ENCODE data around the gene TMEM242.

The TMEM242 gene

GRCh38 chr6:157285422-157285779 lies 37.9 kb downstream of the TMEM242 start:
- Histone ChIP-seq H3K36me3 (ENCODE audit: control insufficient read depth, insufficient read depth, low read length) (no peaks in the 10 kb centered on the region), H3K27me3 (ENCODE audit: insufficient read depth, low read length, poor library complexity) (no peaks in the 10 kb centered on the region), H2AK5ac (ENCODE audit: low read length) (no peak overlapping the region), H3K18ac (ENCODE audit: low read length) (no peak overlapping the region), H3K9ac (ENCODE audit: low read length) (no peak overlapping the region), H3K4me2 (ENCODE audit: low read length) (no peak overlapping the region), H4K5ac (ENCODE audit: low read length) (no peak overlapping the region), H3K27ac (ENCODE audit: low read depth, low read length) (no peak overlapping the region), H4K8ac (ENCODE audit: low read depth, low read length) (no peak overlapping the region), H3K56ac (ENCODE audit: low read length) (no peak overlapping the region), H2BK120ac (ENCODE audit: low read depth, low read length) (no peak overlapping the region), H3K79me1 (ENCODE audit: low read length) (no peaks in the 10 kb centered on the region), H3K79me2 (ENCODE audit: control insufficient read depth, insufficient read depth, low read length) (no peaks in the 10 kb centered on the region), H3K4ac (ENCODE audit: low read depth, low read length) (no peak overlapping the region), H3K23ac (ENCODE audit: low read length) (no peak overlapping the region), H3K4me1 (ENCODE audit: control insufficient read depth, low read depth, low read length) (no peaks in the 10 kb centered on the region), H2BK15ac (replicated peaks; ENCODE audit: low read depth) (no peak overlapping the region), H2BK5ac (ENCODE audit: low read length) (no peak overlapping the region), H3K4me3 (ENCODE audit: low read length) (no peak overlapping the region)
- DNase-seq = no peak
- no CpG with 5 or more reads among the region's 5 CpGs for WGBS (ENCODE audit: extremely low coverage, insufficient coverage, low lambda C conversion rate)

GRCh38 chr6:157284738-157285421 lies 38.4 kb downstream of the TMEM242 start:
- Histone ChIP-seq H2BK15ac (replicated peaks; ENCODE audit: low read depth) (no peak overlapping the region), H3K4ac (ENCODE audit: low read depth, low read length) (no peak overlapping the region), H3K23ac (ENCODE audit: low read length) (no peak overlapping the region), H4K8ac (ENCODE audit: low read depth, low read length) (no peak overlapping the region), H3K18ac (ENCODE audit: low read length) (no peak overlapping the region), H3K56ac (ENCODE audit: low read length) (no peak overlapping the region), H3K4me1 (ENCODE audit: control insufficient read depth, low read depth, low read length) (no peaks in the 10 kb centered on the region), H2BK5ac (ENCODE audit: low read length) (no peak overlapping the region), H2AK5ac (ENCODE audit: low read length) (no peak overlapping the region), H3K4me2 (ENCODE audit: low read length) (no peak overlapping the region), H3K27ac (ENCODE audit: low read depth, low read length) (no peak overlapping the region), H3K9ac (ENCODE audit: low read length) (no peak overlapping the region), H3K79me1 (ENCODE audit: low read length) (no peaks in the 10 kb centered on the region), H2BK120ac (ENCODE audit: low read depth, low read length) (no peak overlapping the region), H3K79me2 (ENCODE audit: control insufficient read depth, insufficient read depth, low read length) (no peaks in the 10 kb centered on the region), H3K4me3 (ENCODE audit: low read length) (no peak overlapping the region), H3K27me3 (ENCODE audit: insufficient read depth, low read length, poor library complexity) (no peaks in the 10 kb centered on the region), H4K5ac (ENCODE audit: low read length) (no peak overlapping the region), H3K36me3 (ENCODE audit: control insufficient read depth, insufficient read depth, low read length) (no peaks in the 10 kb centered on the region)
- DNase-seq = no peak
- no CpG with 5 or more reads among the region's 14 CpGs for WGBS (ENCODE audit: extremely low coverage, insufficient coverage, low lambda C conversion rate)

- Histone ChIP-seq H3K27ac (ENCODE audit: low read depth, low read length) (no peak overlapping the region), H2BK15ac (replicated peaks; ENCODE audit: low read depth) (no peak overlapping the region), H4K8ac (ENCODE audit: low read depth, low read length) (no peak overlapping the region), H3K4ac (ENCODE audit: low read depth, low read length) (no peak overlapping the region), H3K27me3 (ENCODE audit: insufficient read depth, low read length, poor library complexity) (no peaks in the 10 kb centered on the region), H2BK120ac (ENCODE audit: low read depth, low read length) (no peak overlapping the region), H3K36me3 (ENCODE audit: control insufficient read depth, insufficient read depth, low read length) (no peaks in the 10 kb centered on the region), H3K4me2 (ENCODE audit: low read length) (no peak overlapping the region), H3K79me2 (ENCODE audit: control insufficient read depth, insufficient read depth, low read length) (no peaks in the 10 kb centered on the region), H3K9ac (ENCODE audit: low read length) (no peak overlapping the region), H2AK5ac (ENCODE audit: low read length) (no peak overlapping the region), H3K18ac (ENCODE audit: low read length) (no peak overlapping the region), H3K23ac (ENCODE audit: low read length) (no peak overlapping the region), H3K4me3 (ENCODE audit: low read length) (no peak overlapping the region), H3K56ac (ENCODE audit: low read length) (no peak overlapping the region), H3K79me1 (ENCODE audit: low read length) (no peaks in the 10 kb centered on the region), H2BK5ac (ENCODE audit: low read length) (no peak overlapping the region), H3K4me1 (ENCODE audit: control insufficient read depth, low read depth, low read length) (no peaks in the 10 kb centered on the region), H4K5ac (ENCODE audit: low read length) (no peak overlapping the region)
- DNase-seq = no peak
- no CpG with 5 or more reads among the region's 13 CpGs for WGBS (ENCODE audit: extremely low coverage, insufficient coverage, low lambda C conversion rate)
Observed at GRCh38 chr6:157283900-157284737, 39.2 kb downstream of the TMEM242 start.

DNA sequence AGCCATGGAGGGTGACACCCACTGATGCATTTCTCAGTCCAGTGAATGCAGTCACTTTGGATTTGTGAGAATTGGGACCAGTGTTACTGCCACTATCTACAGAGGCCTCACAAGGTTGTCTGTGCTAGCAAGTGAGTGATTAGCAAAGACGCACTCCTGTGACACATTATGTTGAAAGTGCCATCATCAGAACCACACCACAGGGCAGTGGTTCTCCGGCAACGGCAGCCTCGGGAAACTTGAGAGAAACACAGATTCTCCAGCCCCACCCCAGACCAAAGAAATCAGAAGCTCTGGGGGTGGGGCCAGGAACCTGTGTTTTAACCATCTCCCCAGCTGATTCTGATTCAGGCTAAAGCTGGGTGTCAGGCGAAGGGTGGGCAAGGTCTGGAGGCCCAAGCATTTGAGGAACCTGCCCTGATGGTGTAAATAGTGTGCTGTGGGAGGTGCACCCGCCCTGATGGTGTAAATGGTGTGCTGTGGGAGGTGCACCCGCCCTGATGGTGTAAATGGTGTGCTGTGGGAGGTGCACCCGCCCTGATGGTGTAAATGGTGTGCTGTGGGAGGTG lies 39.9 kb downstream of the TMEM242 start:
- Histone ChIP-seq H3K23ac (ENCODE audit: low read length) (no peak overlapping the region), H3K56ac (ENCODE audit: low read length) (no peak overlapping the region), H3K9ac (ENCODE audit: low read length) (no peak overlapping the region), H4K5ac (ENCODE audit: low read length) (no peak overlapping the region), H2BK15ac (replicated peaks; ENCODE audit: low read depth) (no peak overlapping the region), H3K18ac (ENCODE audit: low read length) (no peak overlapping the region), H3K4me3 (ENCODE audit: low read length) (no peak overlapping the region), H3K4me1 (ENCODE audit: control insufficient read depth, low read depth, low read length) (no peaks in the 10 kb centered on the region), H2BK5ac (ENCODE audit: low read length) (no peak overlapping the region), H3K79me1 (ENCODE audit: low read length) (no peaks in the 10 kb centered on the region), H4K8ac (ENCODE audit: low read depth, low read length) (no peak overlapping the region), H2AK5ac (ENCODE audit: low read length) (no peak overlapping the region), H3K27me3 (ENCODE audit: insufficient read depth, low read length, poor library complexity) (no peaks in the 10 kb centered on the region), H3K27ac (ENCODE audit: low read depth, low read length) (no peak overlapping the region), H2BK120ac (ENCODE audit: low read depth, low read length) (no peak overlapping the region), H3K4me2 (ENCODE audit: low read length) (no peak overlapping the region), H3K79me2 (ENCODE audit: control insufficient read depth, insufficient read depth, low read length) (no peaks in the 10 kb centered on the region), H3K36me3 (ENCODE audit: control insufficient read depth, insufficient read depth, low read length) (no peaks in the 10 kb centered on the region), H3K4ac (ENCODE audit: low read depth, low read length) (no peak overlapping the region)
- no CpG with 5 or more reads among the region's 8 CpGs for WGBS (ENCODE audit: extremely low coverage, insufficient coverage, low lambda C conversion rate)
- no peak for DNase-seq

DNA sequence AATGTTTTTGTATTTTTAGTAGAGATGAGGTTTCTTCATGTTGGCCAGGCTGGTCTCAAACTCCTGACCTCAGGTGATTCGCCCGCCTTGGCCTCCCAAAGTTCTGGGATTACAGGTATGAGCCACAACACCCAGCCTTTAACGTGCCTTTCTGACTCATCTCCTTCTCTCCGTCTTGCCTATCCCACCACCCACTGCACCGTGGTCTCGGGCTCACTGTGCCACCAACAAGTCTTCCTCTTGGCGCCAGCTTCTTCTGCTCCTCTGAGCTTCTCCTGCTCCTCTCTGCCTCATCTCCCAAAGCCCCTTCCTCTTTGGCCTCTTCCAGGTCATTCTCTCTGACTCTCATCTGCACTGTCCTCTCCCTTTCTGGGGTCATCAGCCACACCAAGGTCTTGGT lies 41.0 kb downstream of the TMEM242 start:
- Histone ChIP-seq H2BK120ac (ENCODE audit: low read depth, low read length) (no peak overlapping the region), H4K8ac (ENCODE audit: low read depth, low read length) (no peak overlapping the region), H3K79me2 (ENCODE audit: control insufficient read depth, insufficient read depth, low read length) (no peaks in the 10 kb centered on the region), H3K23ac (ENCODE audit: low read length) (no peak overlapping the region), H3K27ac (ENCODE audit: low read depth, low read length) (no peak overlapping the region), H2AK5ac (ENCODE audit: low read length) (no peak overlapping the region), H3K9ac (ENCODE audit: low read length) (no peak overlapping the region), H3K18ac (ENCODE audit: low read length) (no peak overlapping the region), H3K4me3 (ENCODE audit: low read length) (no peak overlapping the region), H3K4ac (ENCODE audit: low read depth, low read length) (no peak overlapping the region), H3K27me3 (ENCODE audit: insufficient read depth, low read length, poor library complexity) (no peaks in the 10 kb centered on the region), H2BK5ac (ENCODE audit: low read length) (no peak overlapping the region), H4K5ac (ENCODE audit: low read length) (no peak overlapping the region), H3K79me1 (ENCODE audit: low read length) (no peaks in the 10 kb centered on the region), H3K4me1 (ENCODE audit: control insufficient read depth, low read depth, low read length) (no peaks in the 10 kb centered on the region), H3K36me3 (ENCODE audit: control insufficient read depth, insufficient read depth, low read length) (no peaks in the 10 kb centered on the region), H3K4me2 (ENCODE audit: low read length) (no peak overlapping the region), H3K56ac (ENCODE audit: low read length) (no peak overlapping the region), H2BK15ac (replicated peaks; ENCODE audit: low read depth) (no peak overlapping the region)
- no peak for DNase-seq
- WGBS (ENCODE audit: extremely low coverage, insufficient coverage, low lambda C conversion rate) = no CpG with 5 or more reads among the region's 7 CpGs
